Right lobe of liver (tissue), 4 donors: ENCODE results near the gene HSD17B2.

ENCODE experiments used
- POLR2A ChIP-seq: fragments of 450-650 bp; IDR thresholded peaks from one replicate; pipeline ENCODE4 v1.6.1; 2017; ENCODE audit warnings: antibody characterized with exemption, mild to moderate bottlenecking
- TF ChIP-seq, protein P1 (sequence below), 4 donors: fragments of 200-600 bp in 3 of 4; fragments of 450-650 bp in 1 of 4; IDR thresholded peaks; one replicate each; pipeline versions ENCODE4 v1.5.1 to v1.8.0; 2016 to 2022; ENCODE audit warnings: antibody characterized with exemption in 4 of 4, mild to moderate bottlenecking in 2 of 4
- donor health status: DM: no; HTN: no; CAD: no.
- donor health status: DM: no; HTN: no; CAD: no.
- donor health status: DM: no; HTN: yes; CAD: no.

DNA sequence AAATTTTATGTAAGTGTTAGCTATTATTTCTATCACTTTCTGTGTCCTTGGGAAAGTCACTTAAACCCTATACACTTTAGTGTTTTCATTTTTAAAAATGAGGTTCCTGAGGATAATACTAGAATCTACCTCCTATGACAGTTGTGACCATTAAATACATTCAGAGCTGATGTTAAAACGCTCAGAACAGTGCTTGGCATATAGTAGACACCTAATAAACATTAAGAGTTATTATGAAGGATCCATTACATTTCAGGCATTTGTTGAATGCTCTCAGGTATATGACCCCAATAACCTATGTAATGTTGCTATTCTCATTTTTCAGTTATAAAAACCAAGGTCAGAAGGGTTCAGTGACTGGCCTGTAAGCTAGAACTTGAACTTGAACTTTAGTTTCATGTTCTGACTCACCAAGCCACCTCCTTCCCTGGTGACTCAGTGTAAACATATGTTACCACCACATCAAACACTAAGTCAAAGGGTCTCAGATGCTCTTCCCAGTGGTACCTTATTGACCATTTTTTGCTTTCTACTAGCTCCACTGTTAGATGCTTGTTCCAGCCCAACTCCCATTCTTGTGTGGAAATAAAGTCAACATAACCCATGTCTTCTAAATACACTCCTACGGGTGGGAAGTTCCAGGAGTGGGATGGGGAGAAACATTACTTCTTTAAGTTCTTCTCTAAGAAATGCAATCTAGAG is 47.6 kb downstream of the HSD17B2 start:
- TF ChIP-seq, protein P1, sequence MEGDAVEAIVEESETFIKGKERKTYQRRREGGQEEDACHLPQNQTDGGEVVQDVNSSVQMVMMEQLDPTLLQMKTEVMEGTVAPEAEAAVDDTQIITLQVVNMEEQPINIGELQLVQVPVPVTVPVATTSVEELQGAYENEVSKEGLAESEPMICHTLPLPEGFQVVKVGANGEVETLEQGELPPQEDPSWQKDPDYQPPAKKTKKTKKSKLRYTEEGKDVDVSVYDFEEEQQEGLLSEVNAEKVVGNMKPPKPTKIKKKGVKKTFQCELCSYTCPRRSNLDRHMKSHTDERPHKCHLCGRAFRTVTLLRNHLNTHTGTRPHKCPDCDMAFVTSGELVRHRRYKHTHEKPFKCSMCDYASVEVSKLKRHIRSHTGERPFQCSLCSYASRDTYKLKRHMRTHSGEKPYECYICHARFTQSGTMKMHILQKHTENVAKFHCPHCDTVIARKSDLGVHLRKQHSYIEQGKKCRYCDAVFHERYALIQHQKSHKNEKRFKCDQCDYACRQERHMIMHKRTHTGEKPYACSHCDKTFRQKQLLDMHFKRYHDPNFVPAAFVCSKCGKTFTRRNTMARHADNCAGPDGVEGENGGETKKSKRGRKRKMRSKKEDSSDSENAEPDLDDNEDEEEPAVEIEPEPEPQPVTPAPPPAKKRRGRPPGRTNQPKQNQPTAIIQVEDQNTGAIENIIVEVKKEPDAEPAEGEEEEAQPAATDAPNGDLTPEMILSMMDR (IDR thresholded peaks at IDR 0.05): no peak
- no peak for TF ChIP-seq POLR2A
